H9 (cell line): ENCODE data around the gene WBP2. TPM values are rescaled to one million over a fixed set of nuclear protein-coding genes. Genes with fewer than 3 reads are reported as not detected.

Experiments used
- DNase-seq: peaks from one replicate; pipeline ENCODE4 v3.0.0-alpha.2; 2017
- H2AFZ ChIP-seq: one replicate; pipeline ENCODE4 v1.6.1; 2013; ENCODE audit warnings: mild to moderate bottlenecking, low read length, control low read depth, moderate library complexity
- H2AK5ac ChIP-seq: 2 replicates; pipeline ENCODE4 v1.6.1; 2013; ENCODE audit warnings: low read length, control low read depth, mixed read lengths; ENCODE audit not compliant: insufficient read length
- H2BK120ac ChIP-seq: one replicate; pipeline ENCODE4 v1.6.1; 2013; ENCODE audit warnings: low read depth, mild to moderate bottlenecking, low read length, control low read depth, inconsistent platforms; ENCODE audit not compliant: poor library complexity, severe bottlenecking
- H2BK12ac ChIP-seq: 2 replicates; pipeline ENCODE4 v1.6.1; 2013; ENCODE audit warnings: low read length, control low read depth, mixed read lengths, low read depth; ENCODE audit not compliant: insufficient read length
- H2BK15ac ChIP-seq: 2 replicates; pipeline ENCODE4 v1.6.1; 2013; ENCODE audit warnings: low read depth, low read length, control low read depth
- H2BK20ac ChIP-seq: one replicate; pipeline ENCODE4 v1.6.1; 2013; ENCODE audit warnings: low read depth, mild to moderate bottlenecking, low read length, control low read depth, inconsistent platforms; ENCODE audit not compliant: poor library complexity, severe bottlenecking
- H2BK5ac ChIP-seq: 2 replicates; pipeline ENCODE4 v1.6.1; 2013; ENCODE audit warnings: low read length, control low read depth, mixed read lengths; ENCODE audit not compliant: insufficient read length
- H3K14ac ChIP-seq: 2 replicates; pipeline ENCODE4 v1.6.1; 2013; ENCODE audit warnings: low read length, control low read depth; ENCODE audit not compliant: insufficient read depth
- H3K18ac ChIP-seq: 2 replicates; pipeline ENCODE4 v1.6.1; 2013; ENCODE audit warnings: low read depth, mild to moderate bottlenecking, mixed read lengths, low read length, control low read depth; ENCODE audit not compliant: insufficient read length
- H3K23ac ChIP-seq: 2 replicates; pipeline ENCODE4 v1.6.1; 2013; ENCODE audit warnings: low read length, control low read depth, mixed read lengths, low read depth; ENCODE audit not compliant: insufficient read length
- H3K23me2 ChIP-seq: 2 replicates; pipeline ENCODE4 v1.6.1; 2013; ENCODE audit warnings: low read depth, mild to moderate bottlenecking, mixed read lengths, low read length, control low read depth; ENCODE audit not compliant: insufficient read length, poor library complexity, severe bottlenecking
- H3K27ac ChIP-seq: 2 replicates; pipeline ENCODE4 v1.5.1; 2013; ENCODE audit warnings: low read length, control low read depth, mixed read lengths, low read depth; ENCODE audit not compliant: insufficient read length
- H3K27me3 ChIP-seq: 2 replicates; pipeline ENCODE4 v1.6.1; 2013; ENCODE audit warnings: low read length, control low read depth, inconsistent platforms; ENCODE audit not compliant: insufficient read depth
- H3K4ac ChIP-seq: 2 replicates; pipeline ENCODE4 v1.6.1; 2013; ENCODE audit warnings: low read depth, mild to moderate bottlenecking, control low read depth, inconsistent platforms, low read length, moderate library complexity
- H3K4me1 ChIP-seq: 2 replicates; pipeline ENCODE4 v1.6.1; 2013; ENCODE audit warnings: low read length, control low read depth, inconsistent platforms; ENCODE audit not compliant: insufficient read depth
- H3K4me2 ChIP-seq: 2 replicates; pipeline ENCODE4 v1.6.1; 2013; ENCODE audit warnings: low read length, control low read depth, mixed read lengths; ENCODE audit not compliant: insufficient read length, insufficient read depth
- H3K56ac ChIP-seq: 2 replicates; pipeline ENCODE4 v1.6.1; 2013; ENCODE audit warnings: low read depth, mild to moderate bottlenecking, mixed read lengths, low read length, control low read depth; ENCODE audit not compliant: insufficient read length
- H3K79me1 ChIP-seq: 2 replicates; pipeline ENCODE4 v1.6.1; 2013; ENCODE audit warnings: low read depth, mild to moderate bottlenecking, moderate library complexity, low read length, control low read depth, inconsistent platforms; ENCODE audit not compliant: insufficient read depth, poor library complexity, severe bottlenecking
- H3K79me2 ChIP-seq: 2 replicates; pipeline ENCODE4 v1.6.1; 2013; ENCODE audit warnings: low read length, control low read depth, inconsistent platforms; ENCODE audit not compliant: insufficient read depth
- H3K9ac ChIP-seq: 2 replicates; pipeline ENCODE4 v1.6.1; 2013; ENCODE audit warnings: low read length, control low read depth, mixed read lengths; ENCODE audit not compliant: insufficient read length; ENCODE audit errors: extremely low read depth
- H3K9me3 ChIP-seq: one replicate; pipeline ENCODE4 v1.6.1; 2013; ENCODE audit warnings: low read depth, low read length, inconsistent platforms; ENCODE audit not compliant: control insufficient read depth
- H3T11ph ChIP-seq: one replicate; pipeline ENCODE4 v1.6.1; 2013; ENCODE audit warnings: mild to moderate bottlenecking, low read length, control low read depth, inconsistent platforms
- H4K20me1 ChIP-seq: one replicate; pipeline ENCODE4 v1.6.1; 2013; ENCODE audit not compliant: control insufficient read depth, insufficient read length, insufficient read depth
- H4K5ac ChIP-seq: 2 replicates; pipeline ENCODE4 v1.6.1; 2013; ENCODE audit warnings: low read depth, mild to moderate bottlenecking, mixed read lengths, low read length, control low read depth; ENCODE audit not compliant: insufficient read length
- H4K8ac ChIP-seq: replicated peaks from 2 replicates; pipeline ENCODE4 v1.6.1; 2013; ENCODE audit warnings: low read length, control low read depth, mixed read lengths, low read depth; ENCODE audit not compliant: insufficient read length
- H4K91ac ChIP-seq: 2 replicates; pipeline ENCODE4 v1.6.1; 2013; ENCODE audit warnings: low read depth, mild to moderate bottlenecking, moderate library complexity, mixed read lengths, low read length, control low read depth; ENCODE audit not compliant: insufficient read length
- H3K27ac Mint-ChIP-seq, 3 experiments: 2 replicates in 2 of 3; 3 replicates in 1 of 3; pipeline ENCODE4 v1.8.0; 2020 to 2021; ENCODE audit warnings: mixed read lengths in 3 of 3, mild to moderate bottlenecking in 1 of 3, moderate library complexity in 1 of 3
- H3K27me3 Mint-ChIP-seq: 2 replicates; pipeline ENCODE4 v1.8.0; 2021; ENCODE audit warnings: low read depth, mild to moderate bottlenecking, moderate library complexity, mixed read lengths
- H3K36me3 Mint-ChIP-seq, 3 experiments: 2 replicates in 2 of 3; 3 replicates in 1 of 3; pipeline ENCODE4 v1.8.0; 2020 to 2021; ENCODE audit warnings: low read depth in 3 of 3, mixed read lengths in 3 of 3; ENCODE audit not compliant: insufficient read depth in 1 of 3
- H3K4me1 Mint-ChIP-seq, 2 experiments: 2 replicates each; pipeline ENCODE4 v1.8.0; 2020; ENCODE audit warnings: mixed read lengths in 2 of 2
- H3K4me3 Mint-ChIP-seq, 2 experiments: 2 replicates in 1 of 2; 3 replicates in 1 of 2; pipeline ENCODE4 v1.8.0; 2020 to 2021; ENCODE audit warnings: mild to moderate bottlenecking in 2 of 2, mixed read lengths in 2 of 2, moderate library complexity in 1 of 2
- H3K9me3 Mint-ChIP-seq, 2 experiments: 2 replicates in 1 of 2; 3 replicates in 1 of 2; pipeline ENCODE4 v1.8.0; 2020; ENCODE audit warnings: mild to moderate bottlenecking in 2 of 2, mixed read lengths in 2 of 2, moderate library complexity in 1 of 2
- CTCF ChIP-seq: fragments of 200-600 bp; sonication (generic); conservative IDR thresholded peaks from 3 replicates; pipeline ENCODE4 v1.8.0; 2021; ENCODE audit warnings: antibody characterized with exemption, mild to moderate bottlenecking
- WGBS: extraction: QIAGEN DNeasy Blood & Tissue Kit; methylation state at CpG from one replicate; pipeline ENCODE4 v1.1.7; 2013; ENCODE audit warnings: missing lambda C conversion rate, low lambda C conversion rate, mixed read lengths; ENCODE audit not compliant: insufficient read length; ENCODE audit errors: extremely low coverage; 5-methylcytosine and 5-hydroxymethylcytosine counted together
- total RNA-seq: library from RNA; stranded (reverse); gene quantifications from 2 replicates; pipeline ENCODE4 v1.2.1, GENCODE V29; 2021

The WBP2 gene
- total RNA-seq, 1 experiment from 2014 or later, result 63.2 TPM

GRCh38 chr17:75898065-75898464 is 42.9 kb upstream of the WBP2 start:
- Histone ChIP-seq H3T11ph (no peak overlapping the region), H3K79me1 (no peaks in the 10 kb centered on the region), H3K9ac (no peak overlapping the region), H2AFZ (no peak overlapping the region), H4K91ac (no peak overlapping the region), H2BK120ac (no peak overlapping the region), H4K8ac (no peak overlapping the region), H2BK12ac (no peak overlapping the region), H3K18ac (no peak overlapping the region), H4K20me1 (no peaks in the 10 kb centered on the region), H3K4me1 (no peaks in the 10 kb centered on the region; the same call in 1 of the 2 replicates), H3K79me2 (no peaks in the 10 kb centered on the region), H3K9me3 (no peaks in the 10 kb centered on the region), H2AK5ac (no peak overlapping the region), H3K4ac (no peak overlapping the region), H2BK20ac (no peak overlapping the region), H2BK5ac (no peak overlapping the region), H3K56ac (no peak overlapping the region), H3K23me2 (peaks cover 8% of the 10 kb centered on the region), H3K14ac (no peak overlapping the region), H3K27ac (no peak overlapping the region), H2BK15ac (no peak overlapping the region), H3K4me2 (no peak overlapping the region), H3K23ac (no peak overlapping the region), H3K27me3 (no peaks in the 10 kb centered on the region), H4K5ac (no peak overlapping the region)
- H3K9me3 Mint-ChIP-seq, result no peaks in the 10 kb centered on the region
- peaks cover 14 to 50% (median 40%) of the 10 kb centered on the region in 3 experiments for H3K36me3 Mint-ChIP-seq
- peak overlapping the region in 1 of 2 experiments; percentile 26; a peak in 1 of 5 replicates for H3K4me3 Mint-ChIP-seq
- H3K4me1 Mint-ChIP-seq, result peaks cover 25 to 28% of the 10 kb centered on the region in 2 experiments
- WGBS, result no CpG with 5 or more reads among the region's 8 CpGs
- TF ChIP-seq CTCF, result no peak
- H3K27me3 Mint-ChIP-seq, result no peaks in the 10 kb centered on the region; the same call in 1 of the 2 replicates
- H3K27ac Mint-ChIP-seq, result peak overlapping the region in 1 of 3 experiments; percentile 70; a peak in 2 of 7 replicates
- DNase-seq, result no peak
